Measurements from ENCODE around the gene EEF1E1.
A peak's percentile ranks its signal among the peaks of the same experiment; 100 is the strongest.
"Not testable (repeated sequence)": the region's sequence is repeated elsewhere in the genome, so short reads cannot be mapped to it uniquely, and the experiment has no call there.

The EEF1E1 gene

DNA sequence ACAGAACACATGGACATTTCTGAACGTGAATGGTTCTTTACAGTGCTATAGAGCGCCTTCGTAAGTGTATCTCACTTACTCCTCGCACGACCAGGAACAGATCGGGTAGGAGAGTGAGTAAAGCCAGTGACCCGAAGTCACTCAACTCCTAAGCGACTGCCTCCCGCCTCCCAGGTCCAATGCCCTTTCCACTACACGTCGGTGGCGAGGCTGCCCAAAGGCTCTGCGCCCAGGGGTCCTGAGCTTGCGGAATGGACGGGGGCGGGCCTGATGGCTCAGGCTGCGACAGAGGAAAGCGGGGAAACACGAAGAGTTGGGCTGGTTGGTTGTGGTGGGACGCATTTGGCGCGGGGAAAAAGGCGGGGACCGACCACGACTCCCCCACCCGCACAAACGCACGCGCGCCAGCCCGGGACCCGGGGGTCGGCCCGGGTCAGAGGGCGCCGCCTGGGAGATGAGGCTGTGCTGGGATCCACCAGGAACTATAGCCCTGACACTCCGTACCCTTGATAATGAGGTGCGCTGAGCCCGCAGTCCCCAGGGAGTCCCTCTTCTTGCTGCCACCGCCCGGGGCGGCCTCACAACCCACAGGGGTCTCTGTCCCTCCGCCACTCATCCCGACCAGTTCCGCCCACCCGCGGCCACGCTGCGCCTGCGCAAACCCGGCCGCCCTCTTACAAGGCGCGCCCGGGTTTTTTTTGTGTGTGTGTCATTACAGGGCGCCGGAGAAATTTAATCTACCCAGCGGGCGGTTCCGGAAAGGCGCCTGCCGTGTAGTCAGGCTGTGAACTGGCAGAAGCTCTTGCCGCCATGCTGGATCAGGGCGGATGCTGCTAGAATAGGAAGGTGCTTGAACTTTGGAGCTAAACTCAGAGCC lies 38.3 kb downstream of the EEF1E1 start, which contains the start of gene BLOC1S5:
Gene BLOC1S5, minus strand, starts transcription at position 629 of the 877 bp plus-strand sequence. Its CDS starts 13 bp downstream, at position 616.
- peak; percentile 93 for DNase-seq (ENCODE audit: low read depth)

DNA sequence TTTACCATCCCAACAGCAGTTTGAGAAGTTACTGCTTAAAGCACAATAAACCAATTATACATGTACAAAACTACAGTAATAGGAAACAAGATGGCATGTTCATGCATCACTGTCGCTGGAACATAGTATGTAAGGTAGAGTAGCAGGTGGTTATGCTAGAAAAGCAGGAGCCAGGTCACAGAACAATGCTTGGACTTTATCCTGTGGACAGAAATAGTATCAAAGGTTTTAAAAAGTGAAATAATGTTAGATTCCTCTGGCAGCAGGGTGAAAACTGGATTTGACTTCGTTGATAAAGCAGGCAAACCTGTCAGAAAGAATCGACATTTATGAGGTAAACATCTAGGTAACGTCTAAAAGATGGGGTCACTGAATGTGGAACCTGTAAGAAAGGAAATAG lies 40.6 kb downstream of the EEF1E1 start:
- no peak for DNase-seq (ENCODE audit: low read depth)

DNA sequence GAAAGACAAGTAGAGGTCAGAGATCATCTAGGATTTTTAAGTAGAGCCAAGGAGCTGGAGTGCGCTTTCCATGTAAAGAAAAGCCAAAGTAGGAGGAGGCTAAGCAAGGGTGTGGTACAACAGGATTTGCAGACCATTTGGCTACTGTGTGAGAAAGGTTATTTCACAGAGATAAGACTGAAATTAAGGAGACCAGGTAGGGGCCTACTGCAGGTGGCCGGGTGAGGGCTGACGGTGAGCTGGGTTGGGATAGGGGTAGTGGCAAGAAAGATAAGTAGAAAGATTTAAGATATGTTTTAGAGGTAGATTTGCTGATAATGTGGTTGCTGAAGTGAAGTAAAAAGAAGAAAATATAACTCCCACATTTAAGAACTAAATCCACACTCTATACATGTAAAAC lies 42.0 kb downstream of the EEF1E1 start:
- DNase-seq (ENCODE audit: low read depth), result no peak

DNA sequence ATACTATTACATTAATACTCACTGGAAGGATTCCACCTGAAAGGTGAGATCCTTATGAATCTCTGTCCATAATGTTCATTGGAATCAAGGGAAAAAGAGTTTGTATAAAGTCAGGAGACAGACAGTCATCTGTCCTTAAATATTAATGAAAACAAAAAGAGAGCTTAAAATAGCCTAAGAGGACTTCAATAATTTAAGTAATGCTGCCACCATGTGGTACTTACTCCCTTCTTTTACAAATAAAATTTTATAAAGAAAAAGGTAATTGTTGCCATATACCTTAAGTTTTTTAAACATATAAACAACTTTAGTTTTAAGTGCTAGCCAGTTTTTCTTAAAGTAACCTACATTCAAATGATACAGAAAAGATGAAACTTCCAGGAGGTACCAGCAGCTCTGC lies 43.2 kb downstream of the EEF1E1 start:
- no peak for DNase-seq (ENCODE audit: low read depth)

DNA sequence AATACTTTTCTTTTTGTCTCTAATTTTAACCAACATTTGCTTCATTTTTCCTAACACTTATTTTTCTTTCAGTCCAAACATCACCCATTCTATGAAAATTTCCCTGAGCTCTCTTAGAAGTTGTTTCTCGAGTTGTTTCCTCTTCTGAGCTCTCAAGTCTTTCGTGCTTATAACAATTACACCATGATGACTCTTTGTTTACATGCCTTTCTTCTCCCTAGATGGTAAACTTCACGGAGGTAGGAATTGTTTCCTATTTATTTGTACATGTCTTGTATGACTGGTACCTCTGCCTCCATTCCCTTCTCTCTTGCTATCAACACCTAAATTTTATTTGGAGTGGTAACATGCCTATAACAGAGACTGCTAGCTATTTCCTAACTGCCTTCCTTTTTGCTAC lies 44.6 kb downstream of the EEF1E1 start:
- DNase-seq (ENCODE audit: low read depth), result no peak

DNA sequence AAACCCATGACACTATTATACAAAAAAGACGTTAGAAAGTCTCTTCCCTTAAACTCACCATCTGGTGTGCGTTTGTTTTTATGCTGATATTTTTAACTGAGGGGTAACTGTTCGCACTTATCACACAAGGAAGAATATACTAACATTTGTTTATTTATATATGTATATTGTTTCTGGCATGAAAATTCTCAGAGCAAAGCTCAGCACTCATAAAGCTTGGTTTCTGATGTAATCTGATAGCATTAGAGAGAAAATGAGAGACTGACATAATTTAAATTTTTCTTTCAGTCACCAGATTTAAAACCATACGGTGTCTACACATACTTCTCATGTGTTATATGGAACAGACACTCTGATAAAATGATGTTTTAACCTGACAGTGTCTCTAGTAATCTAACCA lies 45.1 kb downstream of the EEF1E1 start:
- no peak for DNase-seq (ENCODE audit: low read depth)

DNA sequence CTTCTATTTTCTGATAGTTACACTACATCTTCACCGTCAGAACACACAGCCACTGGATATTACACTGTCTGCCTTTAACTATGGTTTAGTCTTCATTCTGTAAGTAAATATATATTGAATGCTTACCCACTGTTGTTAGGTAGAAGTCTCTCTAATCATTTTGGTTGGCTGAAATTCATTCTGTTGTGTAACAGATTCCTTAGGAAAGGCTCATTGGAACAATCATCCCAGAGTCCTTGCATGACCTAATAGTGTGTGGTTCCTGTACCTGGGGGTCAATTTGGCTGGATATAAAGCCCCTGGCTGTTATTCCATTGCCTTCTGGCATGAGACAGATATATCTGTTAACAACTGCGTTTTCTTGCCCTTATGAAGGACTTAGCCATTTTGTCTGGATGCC lies 48.1 kb downstream of the EEF1E1 start:
- no peak for DNase-seq (ENCODE audit: low read depth)

DNA sequence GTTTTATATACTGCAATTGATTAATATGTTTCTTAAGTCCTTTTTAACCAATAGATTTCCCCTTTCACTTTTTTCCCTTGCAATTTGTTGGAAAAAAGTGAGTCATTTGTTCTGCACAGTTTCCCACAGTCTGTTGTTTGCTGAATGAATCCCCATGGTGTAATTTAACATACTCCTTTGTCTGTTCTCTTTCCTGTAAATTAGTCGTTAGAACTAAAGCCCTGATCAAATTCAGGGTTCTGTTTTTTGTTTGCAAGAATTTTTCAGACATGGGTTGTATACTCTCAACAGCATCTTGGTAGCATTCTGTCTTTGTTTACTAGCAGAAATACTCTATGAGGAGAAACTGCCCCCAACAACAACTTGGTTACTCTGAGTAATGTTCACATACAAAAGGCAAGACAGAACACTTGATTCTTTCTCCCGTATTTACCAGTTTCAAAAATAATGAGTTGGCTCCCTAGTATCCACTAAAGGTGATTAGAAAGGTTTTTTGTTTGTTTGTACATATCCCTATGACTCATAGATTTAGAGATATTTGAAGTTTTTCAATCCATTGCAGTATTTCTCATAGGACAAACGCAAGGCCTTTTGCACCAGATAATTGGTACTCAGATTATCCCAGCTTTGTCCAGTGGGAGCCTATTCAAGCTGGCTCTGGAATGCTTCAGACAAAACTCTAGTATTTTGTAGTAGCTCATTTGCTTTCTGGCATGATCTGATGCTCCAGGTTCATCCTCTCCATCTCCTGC lies 54.6 kb downstream of the EEF1E1 start:
- no peak for DNase-seq (ENCODE audit: low read depth)

DNA sequence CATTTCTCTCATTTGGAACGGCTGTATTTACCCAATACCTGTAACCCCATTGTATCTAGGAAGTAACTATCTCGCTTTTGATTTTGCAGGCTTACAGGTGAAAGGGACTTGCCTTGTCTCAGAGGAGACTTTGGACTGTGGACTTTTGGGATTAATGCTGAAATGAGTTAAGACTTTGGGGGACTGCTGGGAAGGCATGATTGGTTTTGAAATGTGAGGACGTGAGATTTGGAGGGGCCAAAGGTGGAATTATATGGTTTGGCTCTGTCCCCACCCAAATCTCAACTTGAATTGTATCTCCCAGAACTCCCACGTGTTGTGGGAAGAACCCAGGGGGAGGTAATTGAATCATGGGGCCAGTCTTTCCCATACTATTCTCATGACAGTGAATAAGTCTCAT lies 56.6 kb downstream of the EEF1E1 start:
- not testable (repeated sequence) for DNase-seq (ENCODE audit: low read depth)

DNA sequence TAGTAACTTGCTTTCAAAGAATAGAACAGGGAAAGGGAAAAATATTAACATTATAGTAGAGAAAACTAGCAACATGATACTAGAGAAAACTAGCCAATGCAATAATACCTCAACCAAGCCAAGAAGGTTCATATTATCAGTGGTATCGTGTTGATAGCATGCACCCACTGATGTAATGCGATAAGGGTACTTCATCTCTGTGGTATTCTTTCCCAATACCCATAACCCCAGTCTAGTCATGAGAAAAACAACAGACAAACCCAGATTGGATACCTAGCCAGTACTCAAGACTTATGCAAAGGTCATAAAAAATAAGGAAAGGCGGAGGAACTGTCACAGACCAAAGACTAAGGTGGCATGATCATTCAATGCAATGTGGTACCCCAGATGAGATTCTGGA lies 59.1 kb downstream of the EEF1E1 start:
- no peak for DNase-seq (ENCODE audit: low read depth)

DNA sequence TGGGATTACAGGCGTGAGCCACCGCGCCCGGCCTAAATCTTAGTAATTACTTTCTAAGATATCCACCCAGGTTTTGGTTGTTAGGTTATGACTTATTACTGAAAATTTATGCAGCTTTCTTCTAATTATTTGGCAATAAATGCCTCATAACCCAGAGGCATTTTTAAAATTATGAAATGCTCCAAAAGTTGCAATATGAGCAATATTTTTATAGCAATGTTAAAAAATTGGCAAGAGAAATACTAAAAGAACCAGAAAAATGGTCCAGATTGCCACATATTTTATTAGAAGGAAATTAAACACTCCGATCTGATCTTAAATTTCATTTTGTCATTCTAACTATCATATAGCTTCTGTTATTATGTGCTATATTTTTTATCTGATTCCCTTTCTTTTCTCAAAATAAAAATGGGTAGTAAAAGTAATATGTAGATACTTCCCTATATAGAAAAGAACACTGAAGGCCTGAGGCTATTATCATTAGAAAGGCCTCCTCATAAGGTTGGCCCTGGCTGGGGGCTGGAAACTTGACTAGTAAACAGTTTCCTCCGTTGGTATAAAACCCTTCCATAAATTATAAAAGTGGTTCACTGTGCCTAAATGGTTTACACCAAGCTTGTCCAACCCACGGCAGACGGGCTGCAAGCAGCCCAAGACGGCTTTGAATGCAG lies 60.3 kb downstream of the EEF1E1 start:
- DNase-seq (ENCODE audit: low read depth), result no peak

DNA sequence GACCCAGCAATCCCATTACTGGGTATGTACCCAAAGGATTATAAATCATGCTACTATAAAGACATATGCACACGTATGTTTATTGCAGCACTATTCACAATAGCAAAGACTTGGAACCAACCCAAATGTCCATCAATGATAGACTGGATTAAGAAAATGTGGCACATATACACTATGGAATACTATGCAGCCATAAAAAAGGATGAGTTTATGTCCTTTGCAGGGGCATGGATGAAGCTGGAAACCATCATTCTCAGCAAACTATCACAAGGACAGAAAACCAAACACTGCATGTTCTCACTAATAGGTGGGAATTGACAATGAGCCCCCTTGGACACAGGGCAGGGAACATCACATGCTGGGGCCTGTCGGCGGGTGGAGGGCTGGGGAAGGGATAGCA lies 68.2 kb downstream of the EEF1E1 start:
- DNase-seq (ENCODE audit: low read depth), result not testable (repeated sequence)

DNA sequence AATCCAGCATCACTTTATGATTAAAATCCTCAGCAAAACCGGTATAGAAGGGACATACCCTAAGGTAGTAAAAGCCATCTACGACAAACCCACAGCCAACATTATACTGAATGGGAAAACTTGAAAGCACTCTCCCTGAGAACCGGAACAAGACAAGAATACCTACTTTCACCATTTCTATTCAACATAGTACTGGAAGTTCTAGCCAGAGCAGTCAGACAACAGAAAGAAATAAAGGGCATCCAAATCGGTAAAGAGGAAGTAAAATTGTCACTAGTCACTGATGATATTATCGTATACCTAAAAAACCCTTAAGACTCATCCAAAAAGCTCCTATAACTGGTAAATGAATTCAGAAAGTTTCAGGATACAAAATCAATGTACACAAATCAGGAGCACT lies 71.4 kb downstream of the EEF1E1 start:
- no peak for DNase-seq (ENCODE audit: low read depth)

Data from stimulated activated CD8-positive, alpha-beta memory T cell treated with anti-CD3 and anti-CD28 coated beads, Interleukin-15, amount 100 ng/mL, for 1 hour (primary cell).